Astrocyte of the cerebellum (primary cell): ENCODE data around the gene WDR18.

ENCODE experiments used
- DNase-seq: peaks from one replicate; pipeline ENCODE4 v3.0.0-alpha.2; 2011; ENCODE audit warnings: low read depth
- H3K4me3 ChIP-seq: 2 replicates; pipeline ENCODE4 v1.5.1; 2011; ENCODE audit warnings: mild to moderate bottlenecking, low read depth, low read length, moderate library complexity
- CTCF ChIP-seq: IDR thresholded peaks from 2 replicates; pipeline ENCODE4 v1.5.1; 2012; ENCODE audit warnings: low read length, low read depth, moderate library complexity, mild to moderate bottlenecking; ENCODE audit errors: missing control alignments
- in situ Hi-C: cut with HindIII; loops from 2 replicates; pipeline ENCODE4 v1.10.0; 2017; ENCODE audit warnings: low sequenced_read_pairs

WDR18 gene

DNA sequence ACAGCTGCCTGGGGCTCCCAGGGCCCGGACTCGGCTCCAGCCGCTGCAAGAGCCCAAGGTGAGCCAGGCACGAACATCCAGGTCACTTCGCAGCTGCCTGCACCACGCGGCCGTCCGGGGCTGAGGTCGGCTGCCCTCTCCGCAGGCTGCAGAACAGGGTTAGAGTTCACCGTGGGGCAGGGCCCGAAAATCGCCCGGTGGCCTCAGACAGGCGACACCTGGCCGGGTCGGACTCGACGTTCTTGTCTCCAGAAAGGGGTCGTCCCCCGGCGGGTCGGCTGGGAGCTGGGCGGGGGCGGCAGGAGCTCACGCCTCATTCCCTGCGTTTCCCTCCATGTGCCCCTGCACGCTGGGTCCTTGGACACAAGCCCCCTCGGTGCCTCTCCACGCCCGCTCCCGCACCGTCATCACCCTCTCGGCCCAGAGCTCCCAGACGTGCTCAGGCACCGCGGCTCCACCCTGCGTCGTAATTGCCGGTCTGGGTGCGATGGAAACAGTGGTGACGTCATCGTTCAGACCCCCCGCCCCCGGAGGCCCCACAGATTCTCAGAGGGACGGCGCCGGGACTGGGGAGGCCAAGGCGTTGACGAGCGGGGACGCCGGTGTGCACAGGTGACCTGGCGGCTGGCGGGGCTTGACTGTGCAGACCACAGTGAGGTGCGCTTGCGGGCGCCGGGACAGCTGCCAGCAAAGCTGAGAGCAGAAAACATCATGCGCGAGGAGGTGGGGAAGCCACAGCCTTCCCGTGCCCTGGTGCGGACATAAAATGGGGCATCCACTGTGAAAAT is 12.1 kb downstream of the WDR18 start:
- no peak for DNase-seq
- no peak overlapping the region for H3K4me3 ChIP-seq
- in situ Hi-C loops, result no loop called here
- no peak for TF ChIP-seq CTCF

GRCh38 chr19:998064-998463 is 13.9 kb downstream of the WDR18 start:
- DNase-seq, result no peak
- TF ChIP-seq CTCF, result no peak
- H3K4me3 ChIP-seq, result no peak overlapping the region
- in situ Hi-C loops, result no loop called here

DNA sequence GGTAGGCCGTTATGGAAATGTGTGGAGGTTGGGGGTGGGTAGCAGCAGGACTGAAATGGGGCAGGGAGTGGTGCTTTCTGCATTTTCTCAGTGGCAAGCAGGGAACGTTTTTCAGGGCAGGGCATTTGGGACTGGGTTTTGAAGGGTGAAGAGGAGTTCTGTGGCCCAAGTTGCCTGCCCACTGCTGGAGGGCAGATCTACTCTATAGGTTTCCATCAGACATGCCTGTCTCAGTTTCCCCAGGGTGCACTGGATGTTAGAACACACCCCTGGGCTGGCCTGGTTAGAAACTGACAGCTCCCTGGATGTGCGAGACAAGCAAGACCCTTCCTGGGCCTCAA is 15.2 kb downstream of the WDR18 start:
- in situ Hi-C loops, result no loop called here
- TF ChIP-seq CTCF, result no peak
- no peak overlapping the region for H3K4me3 ChIP-seq
- DNase-seq, result no peak

- H3K4me3 ChIP-seq, result no peak within 1 kb of the TSS
- DNase-seq, result no peak
- in situ Hi-C loops, result no loop called here
- peak; percentile 46 for TF ChIP-seq CTCF
Measured at GRCh38 chr19:1000095-1000494, 15.9 kb downstream of the WDR18 start, which contains the start of gene GRIN3B. Gene GRIN3B (plus strand): TSS chr19:1000419. CDS start chr19:1000438, 19 bp downstream.

- H3K4me3 ChIP-seq, result no peak overlapping the region
- in situ Hi-C loops, result no loop called here
- TF ChIP-seq CTCF, result no peak
- DNase-seq, result no peak
Measured at GRCh38 chr19:1000591-1001537, 16.7 kb downstream of the WDR18 start.

GRCh38 chr19:1001538-1002166 is 17.5 kb downstream of the WDR18 start:
- peak; percentile 82 for TF ChIP-seq CTCF
- in situ Hi-C loops, result no loop called here
- DNase-seq, result no peak
- H3K4me3 ChIP-seq, result no peak overlapping the region
